NT2/D1 (cell line): ENCODE results near the gene RNGTT.

ENCODE experiments used
- SUZ12 ChIP-seq: IDR thresholded peaks from 2 replicates; pipeline ENCODE4 v1.6.1; 2011; ENCODE audit not compliant: insufficient read length, insufficient read depth; ENCODE audit errors: extremely low read depth
- YY1 ChIP-seq: IDR thresholded peaks from 2 replicates; pipeline ENCODE4 v1.6.1; 2011; ENCODE audit not compliant: insufficient read length, insufficient read depth
- ZNF274 ChIP-seq: IDR thresholded peaks from 2 replicates; pipeline ENCODE4 v1.6.1; 2011; ENCODE audit warnings: mild to moderate bottlenecking, low read depth, low read length

DNA sequence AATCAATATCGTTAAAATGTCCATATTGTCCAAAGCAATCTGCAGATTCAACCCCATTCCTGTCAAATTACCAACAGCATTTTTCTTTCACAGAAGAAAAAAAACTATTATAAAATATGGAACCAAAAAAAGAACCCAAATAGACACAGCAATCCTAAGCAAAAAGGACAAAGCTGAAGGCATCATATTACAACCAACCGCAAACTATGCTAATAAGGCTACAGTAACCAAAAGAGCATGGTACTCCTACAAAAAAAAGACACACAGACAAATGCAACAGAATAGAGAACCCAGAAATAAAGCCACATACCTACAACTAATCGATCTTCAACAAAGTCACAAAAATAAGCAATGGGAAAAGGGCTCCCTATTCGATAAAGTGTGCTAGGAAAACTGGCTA, 49.2 kb downstream of the RNGTT start:
- TF ChIP-seq ZNF274, result no peak
- no peak for TF ChIP-seq SUZ12
- no peak for TF ChIP-seq YY1
